Keratinocyte (primary cell): ENCODE data around the gene MON2. TPM values are rescaled to one million over a fixed set of nuclear protein-coding genes. Genes with fewer than 3 reads are reported as not detected.

Experiments
- DNase-seq: peaks from one replicate; pipeline ENCODE4 v3.0.0-alpha.2; 2011; ENCODE audit warnings: low read depth, missing footprints, low spot score
- FAIRE-seq: peaks from 2 replicates; lab custom pipeline; 2011; peaks lifted over from hg19 to GRCh38; lab: Jason Lieb, UNC
- H2AFZ ChIP-seq: 2 replicates; pipeline ENCODE4 v1.6.0; 2012; ENCODE audit warnings: low read length, control low read depth, inconsistent platforms; ENCODE audit not compliant: control insufficient read depth
- H3K27ac ChIP-seq: 2 replicates; pipeline ENCODE4 v1.5.1; 2011; ENCODE audit warnings: low read length; ENCODE audit not compliant: control insufficient read depth, insufficient read depth
- H3K27me3 ChIP-seq: 3 replicates; pipeline ENCODE4 v1.6.0; 2011; ENCODE audit warnings: low read length; ENCODE audit not compliant: control insufficient read depth, insufficient read depth; ENCODE audit errors: extremely low read depth
- H3K36me3 ChIP-seq, 2 experiments: 2 replicates in 1 of 2; 3 replicates in 1 of 2; pipeline ENCODE4 v1.5.1; 2011; ENCODE audit warnings: low read length in 2 of 2, mild to moderate bottlenecking in 1 of 2; ENCODE audit not compliant: control insufficient read depth in 2 of 2, insufficient read depth in 2 of 2; ENCODE audit errors: extremely low read depth in 1 of 2
- H3K4me1 ChIP-seq: 3 replicates; pipeline ENCODE4 v1.5.1; 2011; ENCODE audit warnings: low read length; ENCODE audit not compliant: control insufficient read depth, insufficient read depth; ENCODE audit errors: extremely low read depth
- H3K4me2 ChIP-seq: 3 replicates; pipeline ENCODE4 v1.6.0; 2011; ENCODE audit warnings: low read depth, low read length; ENCODE audit not compliant: control insufficient read depth, insufficient read depth; ENCODE audit errors: extremely low read depth
- H3K4me3 ChIP-seq, 3 experiments: fragments of 200-600 bp in 1 of 3; sonication (generic) in 1 of 3; 2 replicates in 2 of 3; 3 replicates in 1 of 3; pipeline ENCODE4 v1.5.1; 2011 to 2016; ENCODE audit warnings: low read length in 3 of 3, mild to moderate bottlenecking in 3 of 3, control low read depth in 2 of 3, inconsistent platforms in 1 of 3, low read depth in 1 of 3, mixed read lengths in 1 of 3, mixed run types in 1 of 3, moderate library complexity in 1 of 3; ENCODE audit not compliant: control insufficient read depth in 2 of 3, insufficient read depth in 2 of 3; ENCODE audit errors: extremely low read depth in 1 of 3
- H3K79me2 ChIP-seq: 2 replicates; pipeline ENCODE4 v1.6.0; 2012; ENCODE audit warnings: low read length; ENCODE audit not compliant: control insufficient read depth, insufficient read depth
- H3K9ac ChIP-seq: 3 replicates; pipeline ENCODE4 v1.6.0; 2011; ENCODE audit warnings: low read length; ENCODE audit not compliant: control insufficient read depth, insufficient read depth; ENCODE audit errors: extremely low read depth
- H3K9me1 ChIP-seq: 3 replicates; pipeline ENCODE4 v1.6.0; 2011; ENCODE audit warnings: low read length; ENCODE audit not compliant: control insufficient read depth, insufficient read depth; ENCODE audit errors: extremely low read depth
- H3K9me3 ChIP-seq: 2 replicates; pipeline ENCODE4 v1.5.1; 2012; ENCODE audit warnings: low read depth, low read length; ENCODE audit not compliant: control insufficient read depth
- H4K20me1 ChIP-seq: 3 replicates; pipeline ENCODE4 v1.6.0; 2011; ENCODE audit warnings: low read length; ENCODE audit not compliant: control insufficient read depth, insufficient read depth; ENCODE audit errors: extremely low read depth
- EZH2 ChIP-seq: IDR thresholded peaks from one replicate; pipeline ENCODE4 v1.6.1; 2012; ENCODE audit warnings: inconsistent platforms, mild to moderate bottlenecking, low read length, moderate library complexity
- dilution Hi-C: fragments of 300-500 bp; cut with MboI; formaldehyde crosslinking; loops from one replicate; pipeline ENCODE4 v1.7.0; 2020; ENCODE audit warnings: low sequenced_read_pairs; ENCODE audit not compliant: extremely low pct_ligation_motif_present
- polyA plus RNA-seq, 5 experiments: library from polyadenylated mRNA; depleted of rRNA in 3 of 5; stranded (reverse) in 3 of 5; stranded (forward) in 1 of 5; unstranded in 1 of 5; fragments of >200 nt; gene quantifications; 1 replicate in 1 of 5; 2 replicates in 3 of 5; 3 replicates in 1 of 5; pipeline versions ENCODE4 v1.2.1 to v1.2.3, GENCODE V29; 2011 to 2012; ENCODE audit warnings: missing spikeins in 2 of 5, low read depth in 1 of 5, low replicate concordance in 1 of 5
- TF ChIP-seq, protein P1 (sequence below), 3 experiments: IDR thresholded peaks in 1 of 3; conservative IDR thresholded peaks in 1 of 3; optimal IDR thresholded peaks in 1 of 3; 2 replicates in 2 of 3; 3 replicates in 1 of 3; pipeline versions ENCODE3 to v1.5.1; 2011; ENCODE audit warnings: low read length in 3 of 3, mild to moderate bottlenecking in 3 of 3, moderate library complexity in 2 of 3, control low read depth in 1 of 3, inconsistent platforms in 1 of 3; ENCODE audit not compliant: insufficient read depth in 2 of 3; ENCODE audit errors: extremely low read depth in 1 of 3

The MON2 gene
- polyA plus RNA-seq, 1 donor (not counting 4 experiments of a cell fraction or from before 2014, with no cell fraction given), result 18.5 TPM

DNA sequence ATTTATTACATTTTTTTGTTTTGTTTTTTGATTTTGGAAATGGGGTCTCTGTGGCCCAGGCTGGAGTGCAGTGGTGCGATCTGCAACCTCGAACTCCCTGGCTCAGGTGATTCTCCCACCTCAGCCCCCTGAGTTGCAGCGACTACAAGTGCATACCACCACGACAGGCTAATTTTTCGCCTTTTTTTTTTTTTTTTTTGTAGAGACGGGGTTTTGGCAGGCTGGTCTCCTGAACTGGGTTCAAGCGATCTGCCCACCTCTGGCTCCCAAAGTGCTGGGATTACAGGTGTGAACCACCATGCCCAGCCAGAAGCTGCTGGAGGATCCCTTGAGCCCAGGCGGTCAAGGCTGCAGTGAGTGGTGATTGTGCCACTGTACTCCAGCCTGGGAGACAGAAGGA lies 2.3 kb downstream of the MON2 start:
- Histone ChIP-seq H3K27me3 (no peaks in the 10 kb centered on the region), H3K9ac (peak overlapping the region; percentile 28), H3K9me1 (no peaks in the 10 kb centered on the region), H3K79me2 (peaks cover 69% of the 10 kb centered on the region), H3K4me1 (peaks cover 11% of the 10 kb centered on the region), H3K36me3 (peaks cover 0 to 3% of the 10 kb centered on the region in 2 experiments), H4K20me1 (no peaks in the 10 kb centered on the region), H3K4me2 (peak overlapping the region; percentile 86), H3K9me3 (no peaks in the 10 kb centered on the region), H3K27ac (no peak overlapping the region), H3K4me3 (peak overlapping the region in 1 of 3 experiments; percentile 2), H2AFZ (no peak overlapping the region)
- DNase-seq (no peak), FAIRE-seq (no peak)
- dilution Hi-C loops, result no loop called here
- TF ChIP-seq, protein P1, sequence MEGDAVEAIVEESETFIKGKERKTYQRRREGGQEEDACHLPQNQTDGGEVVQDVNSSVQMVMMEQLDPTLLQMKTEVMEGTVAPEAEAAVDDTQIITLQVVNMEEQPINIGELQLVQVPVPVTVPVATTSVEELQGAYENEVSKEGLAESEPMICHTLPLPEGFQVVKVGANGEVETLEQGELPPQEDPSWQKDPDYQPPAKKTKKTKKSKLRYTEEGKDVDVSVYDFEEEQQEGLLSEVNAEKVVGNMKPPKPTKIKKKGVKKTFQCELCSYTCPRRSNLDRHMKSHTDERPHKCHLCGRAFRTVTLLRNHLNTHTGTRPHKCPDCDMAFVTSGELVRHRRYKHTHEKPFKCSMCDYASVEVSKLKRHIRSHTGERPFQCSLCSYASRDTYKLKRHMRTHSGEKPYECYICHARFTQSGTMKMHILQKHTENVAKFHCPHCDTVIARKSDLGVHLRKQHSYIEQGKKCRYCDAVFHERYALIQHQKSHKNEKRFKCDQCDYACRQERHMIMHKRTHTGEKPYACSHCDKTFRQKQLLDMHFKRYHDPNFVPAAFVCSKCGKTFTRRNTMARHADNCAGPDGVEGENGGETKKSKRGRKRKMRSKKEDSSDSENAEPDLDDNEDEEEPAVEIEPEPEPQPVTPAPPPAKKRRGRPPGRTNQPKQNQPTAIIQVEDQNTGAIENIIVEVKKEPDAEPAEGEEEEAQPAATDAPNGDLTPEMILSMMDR (optimal IDR thresholded peaks at IDR 0.05 in 1 of 3, IDR thresholded peaks at IDR 0.05 in 1 of 3, conservative IDR thresholded peaks at IDR 0.05 in 1 of 3; ENCODE audit: extremely low read depth in 1 of 3, insufficient read depth in 2 of 3, low read length in 3 of 3), result no peak
- no peak for TF ChIP-seq EZH2

DNA sequence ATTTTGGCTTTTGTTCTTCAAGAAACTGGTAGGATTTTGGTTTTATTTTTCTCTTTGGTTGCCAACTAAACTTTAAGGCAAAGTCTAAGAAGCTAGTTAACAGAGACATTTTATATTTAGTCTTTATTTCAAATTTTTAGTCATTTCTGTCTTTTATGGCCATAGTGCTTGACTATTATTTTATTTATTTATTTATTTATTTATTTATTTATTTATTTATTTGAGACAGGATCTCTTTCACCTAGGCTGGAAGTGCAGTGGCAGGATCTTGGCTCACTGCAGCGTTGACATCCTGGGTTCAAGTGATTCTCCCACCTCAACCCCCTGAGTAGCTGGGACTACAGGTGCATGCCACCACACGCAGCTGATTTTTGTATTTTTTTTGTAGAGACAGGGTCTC lies 3.1 kb downstream of the MON2 start:
- no peak for DNase-seq
- Histone ChIP-seq H2AFZ (no peak overlapping the region), H3K79me2 (peaks cover 73% of the 10 kb centered on the region), H3K9ac (no peak overlapping the region), H3K9me1 (no peaks in the 10 kb centered on the region), H3K9me3 (no peaks in the 10 kb centered on the region), H4K20me1 (no peaks in the 10 kb centered on the region), H3K4me2 (no peak overlapping the region), H3K36me3 (peaks cover 0 to 3% of the 10 kb centered on the region in 2 experiments), H3K27me3 (no peaks in the 10 kb centered on the region), H3K4me3 (no peak overlapping the region), H3K4me1 (peaks cover 11% of the 10 kb centered on the region), H3K27ac (no peak overlapping the region)
- no peak for FAIRE-seq
- TF ChIP-seq EZH2, result no peak
- TF ChIP-seq, protein P1 (optimal IDR thresholded peaks at IDR 0.05 in 1 of 3, IDR thresholded peaks at IDR 0.05 in 1 of 3, conservative IDR thresholded peaks at IDR 0.05 in 1 of 3; ENCODE audit: extremely low read depth in 1 of 3, insufficient read depth in 2 of 3, low read length in 3 of 3), result no peak
- dilution Hi-C loops, result no loop called here
